HepG2 (cell line): ENCODE measurements around the gene MAPK8IP3. TPM values are rescaled to one million over a fixed set of nuclear protein-coding genes. Genes with fewer than 3 reads are reported as not detected.
A peak's percentile ranks its signal among the peaks of the same experiment; 100 is the strongest.

Experiments
- ATF7 ChIP-seq, 2 experiments: fragments of 450-650 bp in 1 of 2; sonication (generic) in 1 of 2; formaldehyde crosslinking in 1 of 2; IDR thresholded peaks; 2 replicates each; pipeline versions ENCODE4 v1.4.0 to v1.6.1; 2016 to 2020; ENCODE audit warnings: antibody characterized with exemption in 1 of 2, mild to moderate bottlenecking in 1 of 2, missing genetic modification reagents in 1 of 2
- FOXK2 ChIP-seq: fragments of 450-650 bp; IDR thresholded peaks from 2 replicates; pipeline ENCODE4 v1.6.1; 2016
- HMG20A ChIP-seq: IDR thresholded peaks from 2 replicates; pipeline ENCODE4 v1.6.1; 2016; ENCODE audit warnings: borderline replicate concordance
- POLR2AphosphoS2 ChIP-seq: IDR thresholded peaks from 2 replicates; pipeline ENCODE4 v1.6.1; 2011; ENCODE audit warnings: low read depth, low read length, improper control_type of control experiment
- SOX13 ChIP-seq, 3 experiments: fragments of 450-650 bp in 1 of 3; sonication (generic) in 1 of 3; formaldehyde crosslinking in 1 of 3; IDR thresholded peaks in 2 of 3; conservative IDR thresholded peaks in 1 of 3; 2 replicates each; pipeline versions ENCODE4 v1.5.0 to v1.6.1; 2016 to 2020; ENCODE audit warnings: antibody characterized with exemption in 1 of 3, mild to moderate bottlenecking in 1 of 3, missing compliant biosample characterization in 1 of 3, missing genetic modification reagents in 1 of 3, moderate library complexity in 1 of 3
- TGIF2 ChIP-seq: IDR thresholded peaks from 2 replicates; pipeline ENCODE4 v1.6.1; 2016; ENCODE audit warnings: control low read depth, missing compliant biosample characterization
- THAP11 ChIP-seq: IDR thresholded peaks from 2 replicates; pipeline ENCODE4 v1.6.1; 2016; ENCODE audit warnings: missing biosample characterization, missing genetic modification reagents
- ZBTB21 ChIP-seq: sonication (generic); formaldehyde crosslinking; IDR thresholded peaks from 2 replicates; pipeline ENCODE4 v1.4.0; 2020; ENCODE audit warnings: missing genetic modification reagents
- ZEB1 ChIP-seq: IDR thresholded peaks from 2 replicates; pipeline ENCODE4 v1.6.1; 2012; ENCODE audit warnings: mild to moderate bottlenecking, low read depth, inconsistent platforms; ENCODE audit not compliant: insufficient replicate concordance
- ZMYM3 ChIP-seq: sonication (generic); formaldehyde crosslinking; IDR thresholded peaks from 2 replicates; pipeline ENCODE4 v1.5.1; 2020; ENCODE audit warnings: mild to moderate bottlenecking, missing genetic modification reagents
- ZNF737 ChIP-seq: sonication (generic); formaldehyde crosslinking; IDR thresholded peaks from 2 replicates; pipeline ENCODE4 v1.5.0; 2020; ENCODE audit warnings: missing genetic modification reagents, mild to moderate bottlenecking, borderline replicate concordance
- ZSCAN31 ChIP-seq: sonication (generic); formaldehyde crosslinking; IDR thresholded peaks from 2 replicates; pipeline ENCODE4 v1.5.0; 2020; ENCODE audit warnings: low read depth, mild to moderate bottlenecking, missing genetic modification reagents
- polyA plus RNA-seq, 8 experiments: library from polyadenylated mRNA; depleted of rRNA in 3 of 8; stranded (reverse) in 7 of 8; unstranded in 1 of 8; fragments of >200 nt; fragmentation: Illumina TruSeq in 4 of 8; extraction: Trizol in 4 of 8; gene quantifications; 2 replicates each; pipeline versions ENCODE4 v1.2.1 to v1.2.3, GENCODE V29; 2011 to 2016; ENCODE audit warnings: low read depth in 4 of 8, missing spikeins in 1 of 8, mixed read lengths in 1 of 8; ENCODE audit not compliant: insufficient read depth in 1 of 8
- total RNA-seq, 5 experiments: library from RNA; depleted of rRNA; stranded (reverse); fragments of >200 nt; fragmentation: Illumina TruSeq; extraction: Trizol; gene quantifications; 2 replicates each; pipeline ENCODE4 v1.2.3, GENCODE V29; 2016; ENCODE audit warnings: low read depth in 1 of 5
- TF ChIP-seq, protein P1 (sequence below): sonication (generic); formaldehyde crosslinking; IDR thresholded peaks from 2 replicates; pipeline ENCODE4 v1.4.0; 2020; ENCODE audit warnings: mild to moderate bottlenecking, missing genetic modification reagents
- TF ChIP-seq, protein P2 (sequence below): sonication (generic); formaldehyde crosslinking; IDR thresholded peaks from 2 replicates; pipeline ENCODE4 v1.4.0; 2020; ENCODE audit warnings: missing genetic modification reagents
- TF ChIP-seq, protein P3 (sequence below): IDR thresholded peaks from 2 replicates; pipeline ENCODE4 v1.6.1; 2016; ENCODE audit warnings: missing genetic modification reagents, missing compliant biosample characterization
- TF ChIP-seq, protein P4 (sequence below): sonication (generic); formaldehyde crosslinking; IDR thresholded peaks from 2 replicates; pipeline ENCODE4 v1.4.0; 2020; ENCODE audit warnings: missing genetic modification reagents, borderline replicate concordance
- TF ChIP-seq, protein P5 (sequence below): IDR thresholded peaks from 2 replicates; pipeline ENCODE4 v1.6.1; 2016
- TF ChIP-seq, protein P6 (sequence below): sonication (generic); IDR thresholded peaks from 2 replicates; pipeline ENCODE4 v1.6.1; 2016; ENCODE audit warnings: low read depth, borderline replicate concordance

Gene MAPK8IP3
- total and polyA plus RNA-seq, 2 of the 13 experiments (the other 11 are each of a cell fraction or from before 2014, with no cell fraction given): 25.1 to 41.7 TPM

DNA sequence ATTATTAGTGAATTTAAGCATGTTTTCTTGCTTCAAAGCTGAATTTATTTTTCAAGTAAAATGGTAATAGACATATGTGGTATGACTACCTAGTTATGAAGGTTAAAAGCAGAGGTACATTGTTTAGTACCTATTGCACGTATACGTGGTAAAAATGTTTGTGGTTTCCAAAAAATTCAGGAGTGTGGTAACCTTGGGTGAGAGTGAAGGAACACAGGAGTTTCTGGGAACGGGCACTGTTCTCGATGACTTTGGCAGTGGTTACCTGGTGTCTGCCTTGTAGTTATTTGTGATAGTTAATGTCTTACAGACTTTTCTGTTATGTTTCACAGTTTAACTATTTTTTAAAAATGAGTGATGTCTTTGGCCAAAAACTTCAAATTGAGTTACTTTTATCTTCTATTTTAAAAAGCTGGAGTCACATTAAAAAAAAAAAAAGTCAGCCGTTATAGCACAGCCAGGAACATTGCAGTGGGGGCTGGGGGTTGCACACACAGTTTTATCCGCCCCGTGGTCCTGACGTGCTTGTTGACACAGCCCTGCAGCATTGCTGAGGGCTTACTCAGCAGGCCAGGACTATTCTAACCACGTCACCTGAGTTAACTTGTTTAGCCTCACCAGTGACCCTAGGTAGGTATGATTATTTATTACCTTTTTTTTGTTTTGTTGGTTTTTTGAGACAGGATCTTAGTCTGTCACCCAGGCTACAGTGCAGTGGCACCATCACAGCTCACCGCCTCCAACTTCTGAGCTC, 17.0 kb upstream of the MAPK8IP3 start (continued):
- TF ChIP-seq, protein P1, sequence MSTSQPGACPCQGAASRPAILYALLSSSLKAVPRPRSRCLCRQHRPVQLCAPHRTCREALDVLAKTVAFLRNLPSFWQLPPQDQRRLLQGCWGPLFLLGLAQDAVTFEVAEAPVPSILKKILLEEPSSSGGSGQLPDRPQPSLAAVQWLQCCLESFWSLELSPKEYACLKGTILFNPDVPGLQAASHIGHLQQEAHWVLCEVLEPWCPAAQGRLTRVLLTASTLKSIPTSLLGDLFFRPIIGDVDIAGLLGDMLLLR (CRISPR knock-in tag): no peak
- TF ChIP-seq HMG20A (CRISPR knock-in tag) (peak; percentile 21; the same call in 1 of the 2 replicates), TGIF2 (CRISPR knock-in tag) (no peak), POLR2AphosphoS2 (no peak), ZNF737 (CRISPR knock-in tag) (no peak), ZMYM3 (CRISPR knock-in tag) (no peak), ATF7 (IDR thresholded peaks at IDR 0.05) (no peak), ATF7 (CRISPR knock-in tag; IDR thresholded peaks at IDR 0.05) (no peak), ZBTB21 (CRISPR knock-in tag) (peak; percentile 49), ZSCAN31 (no peak), SOX13 (IDR thresholded peaks at IDR 0.05) (no peak), SOX13 (CRISPR knock-in tag; conservative IDR thresholded peaks at IDR 0.05 in 1 of 2, IDR thresholded peaks at IDR 0.05 in 1 of 2) (peak in 1 of 2 experiments; percentile 64; a peak in 2 of 4 replicates), FOXK2 (no peak), THAP11 (CRISPR knock-in tag) (0 out of 2 replicates have a peak, but pooled peaks have one; percentile 28), ZEB1 (peak; percentile 61)
- TF ChIP-seq, protein P2, sequence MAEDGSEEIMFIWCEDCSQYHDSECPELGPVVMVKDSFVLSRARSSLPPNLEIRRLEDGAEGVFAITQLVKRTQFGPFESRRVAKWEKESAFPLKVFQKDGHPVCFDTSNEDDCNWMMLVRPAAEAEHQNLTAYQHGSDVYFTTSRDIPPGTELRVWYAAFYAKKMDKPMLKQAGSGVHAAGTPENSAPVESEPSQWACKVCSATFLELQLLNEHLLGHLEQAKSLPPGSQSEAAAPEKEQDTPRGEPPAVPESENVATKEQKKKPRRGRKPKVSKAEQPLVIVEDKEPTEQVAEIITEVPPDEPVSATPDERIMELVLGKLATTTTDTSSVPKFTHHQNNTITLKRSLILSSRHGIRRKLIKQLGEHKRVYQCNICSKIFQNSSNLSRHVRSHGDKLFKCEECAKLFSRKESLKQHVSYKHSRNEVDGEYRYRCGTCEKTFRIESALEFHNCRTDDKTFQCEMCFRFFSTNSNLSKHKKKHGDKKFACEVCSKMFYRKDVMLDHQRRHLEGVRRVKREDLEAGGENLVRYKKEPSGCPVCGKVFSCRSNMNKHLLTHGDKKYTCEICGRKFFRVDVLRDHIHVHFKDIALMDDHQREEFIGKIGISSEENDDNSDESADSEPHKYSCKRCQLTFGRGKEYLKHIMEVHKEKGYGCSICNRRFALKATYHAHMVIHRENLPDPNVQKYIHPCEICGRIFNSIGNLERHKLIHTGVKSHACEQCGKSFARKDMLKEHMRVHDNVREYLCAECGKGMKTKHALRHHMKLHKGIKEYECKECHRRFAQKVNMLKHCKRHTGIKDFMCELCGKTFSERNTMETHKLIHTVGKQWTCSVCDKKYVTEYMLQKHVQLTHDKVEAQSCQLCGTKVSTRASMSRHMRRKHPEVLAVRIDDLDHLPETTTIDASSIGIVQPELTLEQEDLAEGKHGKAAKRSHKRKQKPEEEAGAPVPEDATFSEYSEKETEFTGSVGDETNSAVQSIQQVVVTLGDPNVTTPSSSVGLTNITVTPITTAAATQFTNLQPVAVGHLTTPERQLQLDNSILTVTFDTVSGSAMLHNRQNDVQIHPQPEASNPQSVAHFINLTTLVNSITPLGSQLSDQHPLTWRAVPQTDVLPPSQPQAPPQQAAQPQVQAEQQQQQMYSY (CRISPR knock-in tag): no peak
- TF ChIP-seq, protein P3, sequence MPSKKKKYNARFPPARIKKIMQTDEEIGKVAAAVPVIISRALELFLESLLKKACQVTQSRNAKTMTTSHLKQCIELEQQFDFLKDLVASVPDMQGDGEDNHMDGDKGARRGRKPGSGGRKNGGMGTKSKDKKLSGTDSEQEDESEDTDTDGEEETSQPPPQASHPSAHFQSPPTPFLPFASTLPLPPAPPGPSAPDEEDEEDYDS (CRISPR knock-in tag): no peak
- TF ChIP-seq, protein P4, sequence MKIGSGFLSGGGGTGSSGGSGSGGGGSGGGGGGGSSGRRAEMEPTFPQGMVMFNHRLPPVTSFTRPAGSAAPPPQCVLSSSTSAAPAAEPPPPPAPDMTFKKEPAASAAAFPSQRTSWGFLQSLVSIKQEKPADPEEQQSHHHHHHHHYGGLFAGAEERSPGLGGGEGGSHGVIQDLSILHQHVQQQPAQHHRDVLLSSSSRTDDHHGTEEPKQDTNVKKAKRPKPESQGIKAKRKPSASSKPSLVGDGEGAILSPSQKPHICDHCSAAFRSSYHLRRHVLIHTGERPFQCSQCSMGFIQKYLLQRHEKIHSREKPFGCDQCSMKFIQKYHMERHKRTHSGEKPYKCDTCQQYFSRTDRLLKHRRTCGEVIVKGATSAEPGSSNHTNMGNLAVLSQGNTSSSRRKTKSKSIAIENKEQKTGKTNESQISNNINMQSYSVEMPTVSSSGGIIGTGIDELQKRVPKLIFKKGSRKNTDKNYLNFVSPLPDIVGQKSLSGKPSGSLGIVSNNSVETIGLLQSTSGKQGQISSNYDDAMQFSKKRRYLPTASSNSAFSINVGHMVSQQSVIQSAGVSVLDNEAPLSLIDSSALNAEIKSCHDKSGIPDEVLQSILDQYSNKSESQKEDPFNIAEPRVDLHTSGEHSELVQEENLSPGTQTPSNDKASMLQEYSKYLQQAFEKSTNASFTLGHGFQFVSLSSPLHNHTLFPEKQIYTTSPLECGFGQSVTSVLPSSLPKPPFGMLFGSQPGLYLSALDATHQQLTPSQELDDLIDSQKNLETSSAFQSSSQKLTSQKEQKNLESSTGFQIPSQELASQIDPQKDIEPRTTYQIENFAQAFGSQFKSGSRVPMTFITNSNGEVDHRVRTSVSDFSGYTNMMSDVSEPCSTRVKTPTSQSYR (CRISPR knock-in tag): peak; percentile 75
- TF ChIP-seq, protein P5, sequence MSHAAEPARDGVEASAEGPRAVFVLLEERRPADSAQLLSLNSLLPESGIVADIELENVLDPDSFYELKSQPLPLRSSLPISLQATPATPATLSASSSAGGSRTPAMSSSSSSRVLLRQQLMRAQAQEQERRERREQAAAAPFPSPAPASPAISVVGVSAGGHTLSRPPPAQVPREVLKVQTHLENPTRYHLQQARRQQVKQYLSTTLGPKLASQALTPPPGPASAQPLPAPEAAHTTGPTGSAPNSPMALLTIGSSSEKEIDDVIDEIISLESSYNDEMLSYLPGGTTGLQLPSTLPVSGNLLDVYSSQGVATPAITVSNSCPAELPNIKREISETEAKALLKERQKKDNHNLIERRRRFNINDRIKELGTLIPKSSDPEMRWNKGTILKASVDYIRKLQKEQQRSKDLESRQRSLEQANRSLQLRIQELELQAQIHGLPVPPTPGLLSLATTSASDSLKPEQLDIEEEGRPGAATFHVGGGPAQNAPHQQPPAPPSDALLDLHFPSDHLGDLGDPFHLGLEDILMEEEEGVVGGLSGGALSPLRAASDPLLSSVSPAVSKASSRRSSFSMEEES (CRISPR knock-in tag): peak; percentile 63; the same call in 1 of the 2 replicates
- TF ChIP-seq, protein P6, sequence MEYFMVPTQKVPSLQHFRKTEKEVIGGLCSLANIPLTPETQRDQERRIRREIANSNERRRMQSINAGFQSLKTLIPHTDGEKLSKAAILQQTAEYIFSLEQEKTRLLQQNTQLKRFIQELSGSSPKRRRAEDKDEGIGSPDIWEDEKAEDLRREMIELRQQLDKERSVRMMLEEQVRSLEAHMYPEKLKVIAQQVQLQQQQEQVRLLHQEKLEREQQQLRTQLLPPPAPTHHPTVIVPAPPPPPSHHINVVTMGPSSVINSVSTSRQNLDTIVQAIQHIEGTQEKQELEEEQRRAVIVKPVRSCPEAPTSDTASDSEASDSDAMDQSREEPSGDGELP: peak; percentile 42; the same call in 1 of the 2 replicates
